SK-N-SH (cell line): ENCODE measurements around the gene DHRS4.

Experiments
- CHD2 ChIP-seq: fragments of 150-350 bp; IDR thresholded peaks from 2 replicates; pipeline ENCODE4 v1.6.1; 2018; ENCODE audit warnings: low read length; ENCODE audit not compliant: partially characterized antibody
- CTCF ChIP-seq: fragments of 200-600 bp; sonication (generic); IDR thresholded peaks from 2 replicates; pipeline ENCODE4 v1.6.1; 2017; ENCODE audit warnings: antibody characterized with exemption, mild to moderate bottlenecking, moderate library complexity
- EP300 ChIP-seq, 2 experiments: IDR thresholded peaks; 2 replicates each; pipeline versions ENCODE4 v1.4.0 to v1.6.1; 2012; ENCODE audit warnings: borderline replicate concordance in 1 of 2, low read depth in 1 of 2, low read length in 1 of 2
- GABPA ChIP-seq: IDR thresholded peaks from 2 replicates; pipeline ENCODE4 v1.4.0; 2012; ENCODE audit warnings: low read depth, mild to moderate bottlenecking
- GATA2 ChIP-seq: sonication (generic); formaldehyde crosslinking; IDR thresholded peaks from 2 replicates; pipeline ENCODE4 v1.5.0; 2020; ENCODE audit warnings: mild to moderate bottlenecking, missing genetic modification reagents
- JUND ChIP-seq: IDR thresholded peaks from 2 replicates; pipeline ENCODE4 v1.4.0; 2012
- MAX ChIP-seq: IDR thresholded peaks from 2 replicates; pipeline ENCODE4 v1.4.0; 2012; ENCODE audit warnings: low read depth
- POLR2AphosphoS5 ChIP-seq: IDR thresholded peaks from 2 replicates; pipeline ENCODE4 v1.6.1; 2012; ENCODE audit warnings: low read depth, low read length
- RCOR1 ChIP-seq: fragments of 150-350 bp; IDR thresholded peaks from 2 replicates; pipeline ENCODE4 v1.6.1; 2017; ENCODE audit warnings: antibody characterized with exemption, low read length
- REST ChIP-seq: IDR thresholded peaks from 2 replicates; pipeline ENCODE4 v1.6.1; 2012; ENCODE audit warnings: mild to moderate bottlenecking, low read depth, low read length, moderate library complexity
- SMC3 ChIP-seq: IDR thresholded peaks from 2 replicates; pipeline ENCODE4 v1.6.1; 2012; ENCODE audit warnings: low read depth, low read length, improper control_type of control experiment
- USF1 ChIP-seq: IDR thresholded peaks from 2 replicates; pipeline ENCODE4 v1.4.0; 2012; ENCODE audit warnings: low read depth, borderline replicate concordance
- USF2 ChIP-seq: fragments of 150-350 bp; IDR thresholded peaks from 2 replicates; pipeline ENCODE4 v1.6.1; 2017; ENCODE audit warnings: antibody characterized with exemption, low read length, low read depth, borderline replicate concordance
- YY1 ChIP-seq: IDR thresholded peaks from 2 replicates; pipeline ENCODE4 v1.4.0; 2012; ENCODE audit warnings: low read depth, mild to moderate bottlenecking

- TF ChIP-seq CTCF (no peak), POLR2AphosphoS5 (no peak), MAX (no peak), GATA2 (no peak), SMC3 (no peak), EP300 (IDR thresholded peaks at IDR 0.05; ENCODE audit: borderline replicate concordance in 1 of 2, low read depth in 1 of 2, low read length in 1 of 2) (no peak), CHD2 (no peak), GABPA (no peak), YY1 (no peak), JUND (no peak), REST (no peak), USF2 (no peak), USF1 (no peak), RCOR1 (no peak)
These were observed 12.3 kb upstream of the DHRS4 start for GRCh38 chr14:23941230-23941629.
